HepG2 (cell line): ENCODE data around the gene IFI27. TPM values are rescaled to one million over a fixed set of nuclear protein-coding genes. Genes with fewer than 3 reads are reported as not detected.

Experiments
- ATAC-seq: fragments of 200-7000 bp; cut with Tn5 transposase; 3 replicates; pipeline ENCODE4 v1.9.1; 2020; ENCODE audit warnings: mild to moderate bottlenecking, moderate library complexity
- BruUV-seq: library from RNA; stranded (reverse); fragments of 400-500 nt; replicated peaks from 2 replicates; lab custom pipeline; 2021; lab: Mats Ljungman, UMichigan
- CTCF ChIA-PET: fragments of 300-600 bp; formaldehyde crosslinking; extraction: SDS; loops from one replicate; lab custom pipeline; 2021; ENCODE audit warnings: low total read pairs, inconsistent platforms, low intra/inter-chr PET ratio; lab: Yijun Ruan, JAX
- POLR2A ChIA-PET: fragments of 350-600 bp; sonication (Branson Sonifier 250); formaldehyde crosslinking; loops from one replicate; lab custom pipeline; 2020; ENCODE audit warnings: antibody characterized with exemption, inconsistent platforms; lab: Yijun Ruan, JAX
- DNase-seq: peaks from one replicate; pipeline ENCODE4 v3.0.0-alpha.2; 2015; ENCODE audit warnings: low spot score
- FAIRE-seq: peaks from 3 replicates; lab custom pipeline; 2011; peaks lifted over from hg19 to GRCh38; lab: Jason Lieb, UNC
- H2AFZ ChIP-seq: one replicate; pipeline ENCODE4 v1.6.1; 2011; ENCODE audit warnings: low read length, inconsistent platforms
- H3K27ac ChIP-seq: fragments of 300-600 bp; 3 replicates; pipeline ENCODE4 v1.8.0; 2011; ENCODE audit warnings: mixed run types, mild to moderate bottlenecking, mixed read lengths, low read length, inconsistent platforms; ENCODE audit not compliant: insufficient read depth; ENCODE audit errors: extremely low read length
- H3K27me3 ChIP-seq, 2 experiments: fragments of 200-600 bp in 1 of 2; 2 replicates in 1 of 2; 3 replicates in 1 of 2; pipeline versions ENCODE4 v1.6.0 to v1.8.0; 2011; ENCODE audit warnings: low read length in 2 of 2, mild to moderate bottlenecking in 2 of 2, moderate library complexity in 2 of 2, inconsistent platforms in 1 of 2; ENCODE audit not compliant: insufficient read depth in 2 of 2, control insufficient read depth in 1 of 2
- H3K36me3 ChIP-seq, 2 experiments: fragments of 200-600 bp in 1 of 2; replicated peaks in 1 of 2; 2 replicates in 1 of 2; 3 replicates in 1 of 2; pipeline versions ENCODE4 v1.5.1 to v1.8.0; 2011; ENCODE audit warnings: low read length in 2 of 2, inconsistent platforms in 1 of 2; ENCODE audit not compliant: insufficient read depth in 2 of 2, control insufficient read depth in 1 of 2
- H3K4me1 ChIP-seq: 2 replicates; pipeline ENCODE4 v1.5.1; 2012; ENCODE audit warnings: low read length, inconsistent platforms; ENCODE audit not compliant: insufficient read depth
- H3K4me2 ChIP-seq: 2 replicates; pipeline ENCODE4 v1.6.0; 2011; ENCODE audit warnings: low read depth, low read length, inconsistent platforms
- H3K4me3 ChIP-seq, 3 experiments: fragments of 200-600 bp in 1 of 3; sonication (generic), shearing (Covaris generic) in 1 of 3; replicated peaks in 1 of 3; 2 replicates each; pipeline ENCODE4 v1.5.1; 2011 to 2016; ENCODE audit warnings: low read length in 3 of 3, inconsistent platforms in 2 of 3, low read depth in 2 of 3, mild to moderate bottlenecking in 2 of 3, control low read depth in 1 of 3, mixed read lengths in 1 of 3; ENCODE audit not compliant: insufficient read depth in 1 of 3
- H3K79me2 ChIP-seq: one replicate; pipeline ENCODE4 v1.6.1; 2011; ENCODE audit warnings: low read length, inconsistent platforms; ENCODE audit not compliant: insufficient read depth
- H3K9ac ChIP-seq: 2 replicates; pipeline ENCODE4 v1.6.0; 2011; ENCODE audit warnings: mild to moderate bottlenecking, low read depth, low read length, inconsistent platforms; ENCODE audit not compliant: insufficient read depth
- H3K9me3 ChIP-seq: 2 replicates; pipeline ENCODE4 v1.5.1; 2012; ENCODE audit warnings: mild to moderate bottlenecking, low read length
- H4K20me1 ChIP-seq: 2 replicates; pipeline ENCODE4 v1.6.0; 2011; ENCODE audit warnings: inconsistent platforms, mild to moderate bottlenecking, low read length, moderate library complexity; ENCODE audit not compliant: insufficient read depth
- ATF7-NPFF ChIP-seq: sonication (generic); formaldehyde crosslinking; IDR thresholded peaks from 2 replicates; pipeline ENCODE4 v1.8.1; 2023; ENCODE audit warnings: mild to moderate bottlenecking, low read depth, missing genetic modification reagents, moderate library complexity
- GABPA ChIP-seq, 2 experiments: IDR thresholded peaks; 2 replicates each; pipeline ENCODE4 v1.6.1; 2011 to 2016; ENCODE audit warnings: low read depth in 2 of 2, low read length in 1 of 2, missing biosample characterization in 1 of 2, missing genetic modification characterization in 1 of 2
- NFKB2 ChIP-seq: sonication (generic); formaldehyde crosslinking; IDR thresholded peaks from 2 replicates; pipeline ENCODE4 v1.4.0; 2020; ENCODE audit warnings: missing genetic modification reagents, borderline replicate concordance
- NR2C2 ChIP-seq: sonication (generic); formaldehyde crosslinking; IDR thresholded peaks from 2 replicates; pipeline ENCODE4 v1.4.0; 2020; ENCODE audit warnings: missing genetic modification reagents, mild to moderate bottlenecking, moderate library complexity, borderline replicate concordance
- RELA ChIP-seq: sonication (generic); formaldehyde crosslinking; IDR thresholded peaks from 2 replicates; pipeline ENCODE4 v1.4.0; 2020; ENCODE audit warnings: missing genetic modification reagents
- ZEB1 ChIP-seq: IDR thresholded peaks from 2 replicates; pipeline ENCODE4 v1.6.1; 2012; ENCODE audit warnings: mild to moderate bottlenecking, low read depth, inconsistent platforms; ENCODE audit not compliant: insufficient replicate concordance
- ZMAT5 ChIP-seq: sonication (generic); formaldehyde crosslinking; IDR thresholded peaks from 2 replicates; pipeline ENCODE4 v1.5.0; 2020; ENCODE audit warnings: mild to moderate bottlenecking, low read depth, missing genetic modification reagents, borderline replicate concordance
- ZNF235 ChIP-seq: sonication (generic); formaldehyde crosslinking; IDR thresholded peaks from 2 replicates; pipeline ENCODE4 v1.8.1; 2023; ENCODE audit warnings: mild to moderate bottlenecking, missing genetic modification reagents, borderline replicate concordance
- ZNF263 ChIP-seq: sonication (generic); formaldehyde crosslinking; IDR thresholded peaks from 2 replicates; pipeline ENCODE4 v1.4.0; 2020; ENCODE audit warnings: missing genetic modification reagents
- ZNF350 ChIP-seq: sonication (generic); formaldehyde crosslinking; IDR thresholded peaks from 2 replicates; pipeline ENCODE4 v1.4.0; 2020; ENCODE audit warnings: mild to moderate bottlenecking, low read depth, missing genetic modification reagents, borderline replicate concordance
- ZNF746 ChIP-seq: sonication (generic); formaldehyde crosslinking; IDR thresholded peaks from 2 replicates; pipeline ENCODE4 v1.8.0; 2022; ENCODE audit warnings: mild to moderate bottlenecking, missing genetic modification reagents
- WGBS: methylation state at CpG from one replicate; pipeline ENCODE4 v1.1.6; 2017; ENCODE audit warnings: low lambda C conversion rate; 5-methylcytosine and 5-hydroxymethylcytosine counted together
- in situ Hi-C: cut with HindIII; loops from 2 replicates; pipeline ENCODE4 v1.10.0; 2017; ENCODE audit warnings: low pct_unique_long_range_greater_than_20kb; ENCODE audit not compliant: extremely low pct_ligation_motif_present
- intact Hi-C: fragments of 100-400 bp; cut with micrococcal nuclease; formaldehyde crosslinking; loops from one replicate; pipeline ENCODE4 v1.10.0; 2022; ENCODE audit not compliant: unreplicated experiment
- polyA plus RNA-seq, 8 experiments: library from polyadenylated mRNA; depleted of rRNA in 3 of 8; stranded (reverse) in 7 of 8; unstranded in 1 of 8; fragments of >200 nt; fragmentation: Illumina TruSeq in 4 of 8; extraction: Trizol in 4 of 8; gene quantifications; 2 replicates each; pipeline versions ENCODE4 v1.2.1 to v1.2.3, GENCODE V29; 2011 to 2016; ENCODE audit warnings: low read depth in 4 of 8, missing spikeins in 1 of 8, mixed read lengths in 1 of 8; ENCODE audit not compliant: insufficient read depth in 1 of 8
- total RNA-seq, 5 experiments: library from RNA; depleted of rRNA; stranded (reverse); fragments of >200 nt; fragmentation: Illumina TruSeq; extraction: Trizol; gene quantifications; 2 replicates each; pipeline ENCODE4 v1.2.3, GENCODE V29; 2016; ENCODE audit warnings: low read depth in 1 of 5
- TF ChIP-seq, protein P1 (sequence below): sonication (generic); formaldehyde crosslinking; IDR thresholded peaks from 2 replicates; pipeline ENCODE4 v1.5.1; 2020; ENCODE audit warnings: missing genetic modification reagents, mild to moderate bottlenecking, borderline replicate concordance
- TF ChIP-seq, protein P2 (sequence below): sonication (generic); formaldehyde crosslinking; IDR thresholded peaks from 2 replicates; pipeline ENCODE4 v1.9.0; 2021; ENCODE audit warnings: missing genetic modification reagents, borderline replicate concordance

Gene IFI27
- total and polyA plus RNA-seq, 2 of the 13 experiments (the other 11 are each of a cell fraction or from before 2014, with no cell fraction given), result 1.2 to 1.7 TPM

DNA sequence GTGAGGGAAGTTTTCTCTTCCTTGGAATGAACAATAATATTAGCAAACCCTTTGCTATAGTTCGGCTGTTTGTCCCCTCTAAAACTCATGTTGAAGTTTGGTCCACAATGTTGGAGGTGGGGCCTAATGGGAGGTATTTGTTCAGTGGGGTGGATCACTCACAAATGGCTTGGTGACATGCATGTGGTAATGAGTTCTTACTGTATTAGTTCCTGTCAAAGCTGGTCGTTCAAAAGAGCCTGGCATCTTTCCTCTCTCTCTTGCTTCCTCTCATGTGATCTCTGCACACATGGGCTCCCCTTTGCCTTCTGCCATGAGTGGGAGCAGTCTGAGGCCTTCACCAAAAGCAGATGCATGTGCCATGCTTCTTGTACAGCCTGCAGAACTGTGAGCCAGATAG is 50.5 kb downstream of the IFI27 start (continued):
- TF ChIP-seq, protein P1, sequence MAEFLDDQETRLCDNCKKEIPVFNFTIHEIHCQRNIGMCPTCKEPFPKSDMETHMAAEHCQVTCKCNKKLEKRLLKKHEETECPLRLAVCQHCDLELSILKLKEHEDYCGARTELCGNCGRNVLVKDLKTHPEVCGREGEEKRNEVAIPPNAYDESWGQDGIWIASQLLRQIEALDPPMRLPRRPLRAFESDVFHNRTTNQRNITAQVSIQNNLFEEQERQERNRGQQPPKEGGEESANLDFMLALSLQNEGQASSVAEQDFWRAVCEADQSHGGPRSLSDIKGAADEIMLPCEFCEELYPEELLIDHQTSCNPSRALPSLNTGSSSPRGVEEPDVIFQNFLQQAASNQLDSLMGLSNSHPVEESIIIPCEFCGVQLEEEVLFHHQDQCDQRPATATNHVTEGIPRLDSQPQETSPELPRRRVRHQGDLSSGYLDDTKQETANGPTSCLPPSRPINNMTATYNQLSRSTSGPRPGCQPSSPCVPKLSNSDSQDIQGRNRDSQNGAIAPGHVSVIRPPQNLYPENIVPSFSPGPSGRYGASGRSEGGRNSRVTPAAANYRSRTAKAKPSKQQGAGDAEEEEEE (CRISPR knock-in tag), result no peak

DNA sequence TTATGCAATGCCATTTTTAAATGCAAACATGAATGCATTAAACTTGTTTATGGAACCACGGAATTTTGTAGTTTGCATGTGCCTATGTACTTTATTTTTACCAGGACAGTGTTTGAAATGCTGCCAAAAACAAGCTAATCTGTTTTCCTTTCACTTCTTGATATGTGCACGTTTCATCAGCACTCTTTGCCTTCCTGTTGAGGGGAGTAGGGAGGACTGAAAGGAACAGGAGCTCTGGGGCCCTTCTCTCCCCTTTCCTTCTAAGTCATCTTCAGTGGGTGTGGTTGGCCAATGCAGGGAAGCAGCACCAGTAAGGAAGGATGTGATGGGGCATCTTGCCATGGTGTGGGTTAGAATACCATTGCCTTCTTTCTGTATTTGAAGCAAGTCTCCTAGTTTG is 51.4 kb downstream of the IFI27 start:
- Histone ChIP-seq H3K27me3 (peaks cover 0 to 20% of the 10 kb centered on the region in 2 experiments; a peak in 2 of 5 replicates), H2AFZ (no peak overlapping the region), H3K9me3 (no peaks in the 10 kb centered on the region), H3K27ac (peak overlapping the region; percentile 41), H3K4me1 (peaks cover 56% of the 10 kb centered on the region), H3K79me2 (no peaks in the 10 kb centered on the region), H3K36me3 (no peaks in the 10 kb centered on the region), H3K4me2 (peak overlapping the region; percentile 69), H3K4me3 (peak overlapping the region in 2 of 3 experiments; percentile 4 to 24; a peak in 2 of 6 replicates), H3K9ac (no peak overlapping the region), H4K20me1 (no peaks in the 10 kb centered on the region)
- TF ChIP-seq ZNF263 (CRISPR knock-in tag) (peak; percentile 71), NFKB2 (CRISPR knock-in tag) (no peak)
- CTCF ChIA-PET, result no interaction called here
- in situ Hi-C loops, result no loop called here
- WGBS, result 0% methylated on average over 2 of the region's 2 CpGs
- BruUV-seq, result no TSS peak
- no peak for ATAC-seq
- intact Hi-C loops, result no loop called here
- POLR2A ChIA-PET, result interaction anchor here (1.2 to 1.3 kb wide), 3 partner anchors 17 to 152 kb away, joined by 3 to 4 read pairs (median 3); partner anchors contain the start of gene SERPINA10
- no peak for FAIRE-seq
- no peak for DNase-seq

- Histone ChIP-seq H3K27me3 (peaks cover 1 to 23% of the 10 kb centered on the region in 2 experiments; a peak in 3 of 5 replicates), H2AFZ (peak overlapping the region; percentile 68), H3K4me1 (peaks cover 52% of the 10 kb centered on the region), H3K36me3 (no peaks in the 10 kb centered on the region), H3K9me3 (no peaks in the 10 kb centered on the region), H3K9ac (no peak overlapping the region), H3K4me2 (peak overlapping the region; percentile 69), H3K79me2 (no peaks in the 10 kb centered on the region), H4K20me1 (no peaks in the 10 kb centered on the region), H3K4me3 (peak overlapping the region; percentile 4 to 24 (median 22); a peak in 3 of 6 replicates), H3K27ac (peak overlapping the region; percentile 41)
- POLR2A ChIA-PET, result interaction anchor here (1.2 to 1.3 kb wide), 2 partner anchors 18 to 152 kb away, joined by 3 to 4 read pairs; no protein-coding TSS in a partner anchor
- intact Hi-C loops (no loop called here), in situ Hi-C loops (no loop called here)
- CTCF ChIA-PET, result no interaction called here
- DNase-seq, result no peak
- peak; percentile 36 for FAIRE-seq
- no TSS peak for BruUV-seq
- ATAC-seq, result peak; percentile 77
- 14% methylated on average over 5 of the region's 5 CpGs for WGBS
- TF ChIP-seq ZEB1, result no peak
- no peak for TF ChIP-seq RELA (CRISPR knock-in tag)
- TF ChIP-seq, protein P2, sequence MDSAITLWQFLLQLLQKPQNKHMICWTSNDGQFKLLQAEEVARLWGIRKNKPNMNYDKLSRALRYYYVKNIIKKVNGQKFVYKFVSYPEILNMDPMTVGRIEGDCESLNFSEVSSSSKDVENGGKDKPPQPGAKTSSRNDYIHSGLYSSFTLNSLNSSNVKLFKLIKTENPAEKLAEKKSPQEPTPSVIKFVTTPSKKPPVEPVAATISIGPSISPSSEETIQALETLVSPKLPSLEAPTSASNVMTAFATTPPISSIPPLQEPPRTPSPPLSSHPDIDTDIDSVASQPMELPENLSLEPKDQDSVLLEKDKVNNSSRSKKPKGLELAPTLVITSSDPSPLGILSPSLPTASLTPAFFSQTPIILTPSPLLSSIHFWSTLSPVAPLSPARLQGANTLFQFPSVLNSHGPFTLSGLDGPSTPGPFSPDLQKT (CRISPR knock-in tag), result no peak
- TF ChIP-seq ZNF235, result no peak
- no peak for TF ChIP-seq ZNF746
- no peak for TF ChIP-seq NR2C2 (CRISPR knock-in tag)
- no peak for TF ChIP-seq ATF7-NPFF (CRISPR knock-in tag)
- TF ChIP-seq ZMAT5 (CRISPR knock-in tag), result no peak
- no peak for TF ChIP-seq ZNF350
- TF ChIP-seq GABPA (IDR thresholded peaks at IDR 0.05; ENCODE audit: low read depth, low read length), result no peak
- TF ChIP-seq GABPA (CRISPR knock-in tag; IDR thresholded peaks at IDR 0.05; ENCODE audit: low read depth), result peak; percentile 54
Observed at GRCh38 chr14:94162466-94162865, 51.9 kb downstream of the IFI27 start.
